ENCODE results near the gene TBX21.
A peak's percentile ranks its signal among the peaks of the same experiment; 100 is the strongest.

TBX21 gene

GRCh38 chr17:47684535-47685193 lies 48.4 kb upstream of the TBX21 start:
- Histone ChIP-seq H3K4me1 (ENCODE audit: control insufficient read depth, insufficient read depth, low read length) (no peaks in the 10 kb centered on the region), H3K36me3 (ENCODE audit: control insufficient read depth in 2 of 2, insufficient read depth in 1 of 2, low read length in 2 of 2) (peaks cover 36 to 73% of the 10 kb centered on the region in 2 experiments), H3K27ac (ENCODE audit: extremely low read depth, low read depth, low read length) (no peak overlapping the region), H3K4me3 (ENCODE audit: low read depth, low read length) (no peak overlapping the region), H3K9me3 (ENCODE audit: control insufficient read depth, insufficient read depth, low read depth, low read length) (no peaks in the 10 kb centered on the region)
- CTCF ChIA-PET, result interaction anchor here (0.7 kb wide), 1 partner anchor 234 kb away, joined by 4 read pairs; no protein-coding TSS in a partner anchor
- TF ChIP-seq PRDM6 (tag by site-specific recombination; IDR thresholded peaks at IDR 0.05) (no peak), TCF7L2 (IDR thresholded peaks at IDR 0.05; ENCODE audit: borderline replicate concordance, low read depth, low read length) (no peak), PRDM10 (tag by site-specific recombination; IDR thresholded peaks at IDR 0.05) (peak; percentile 63), IKZF3 (tag by site-specific recombination; IDR thresholded peaks at IDR 0.05) (0 out of 2 replicates have a peak, but pooled peaks have one; percentile 7), OVOL3 (tag by site-specific recombination; IDR thresholded peaks at IDR 0.05) (no peak), MZF1 (tag by site-specific recombination; IDR thresholded peaks at IDR 0.05; ENCODE audit: borderline replicate concordance) (no peak), ZNF621 (tag by site-specific recombination; IDR thresholded peaks at IDR 0.05) (no peak), ZNF184 (tag by site-specific recombination; IDR thresholded peaks at IDR 0.05) (no peak), ZNF704 (tag by site-specific recombination; IDR thresholded peaks at IDR 0.05) (no peak), ZNF585B (tag by site-specific recombination; IDR thresholded peaks at IDR 0.05) (no peak)
- POLR2A ChIA-PET, result interaction anchor here (0.7 to 1.1 kb wide), 3 partner anchors 8 to 21 kb away, joined by 3 to 5 read pairs (median 4); no protein-coding TSS in a partner anchor

GRCh38 chr17:47685556-47686275 lies 47.3 kb upstream of the TBX21 start:
- Histone ChIP-seq H3K27ac (ENCODE audit: extremely low read depth, low read depth, low read length) (no peak overlapping the region), H3K4me3 (ENCODE audit: low read depth, low read length) (no peak overlapping the region), H3K4me1 (ENCODE audit: control insufficient read depth, insufficient read depth, low read length) (no peaks in the 10 kb centered on the region), H3K36me3 (ENCODE audit: control insufficient read depth in 2 of 2, insufficient read depth in 1 of 2, low read length in 2 of 2) (peaks cover 26 to 62% of the 10 kb centered on the region in 2 experiments), H3K9me3 (ENCODE audit: control insufficient read depth, insufficient read depth, low read depth, low read length) (no peaks in the 10 kb centered on the region)
- ChIA-PET CTCF (interaction anchor here (0.6 to 2.6 kb wide), 3 partner anchors 21 to 334 kb away, joined by 3 to 20 read pairs (median 4); no protein-coding TSS in a partner anchor), POLR2A (no interaction called here)
- TF ChIP-seq ZNF404 (tag by site-specific recombination; IDR thresholded peaks at IDR 0.05), result no peak
- TF ChIP-seq ZNF629 (tag by site-specific recombination; IDR thresholded peaks at IDR 0.05), result no peak
- peak; percentile 84 for TF ChIP-seq PRDM1 (tag by site-specific recombination; IDR thresholded peaks at IDR 0.05)

- no peaks in the 10 kb centered on the region for H3K4me1 ChIP-seq (ENCODE audit: control insufficient read depth, insufficient read depth, low read length)
- H3K27ac ChIP-seq (ENCODE audit: extremely low read depth, low read depth, low read length), result no peak overlapping the region
- no peaks in the 10 kb centered on the region for H3K9me3 ChIP-seq (ENCODE audit: control insufficient read depth, insufficient read depth, low read depth, low read length)
- no peak overlapping the region for H3K4me3 ChIP-seq (ENCODE audit: low read depth, low read length)
- POLR2A ChIA-PET, result no interaction called here
- H3K36me3 ChIP-seq (ENCODE audit: control insufficient read depth in 2 of 2, insufficient read depth in 1 of 2, low read length in 2 of 2), result peaks cover 20 to 57% of the 10 kb centered on the region in 2 experiments
- CTCF ChIA-PET, result interaction anchor here (0.6 to 2.6 kb wide), 2 partner anchors 21 to 334 kb away, joined by 3 to 20 read pairs; no protein-coding TSS in a partner anchor
- no peak for TF ChIP-seq PRDM6 (tag by site-specific recombination; IDR thresholded peaks at IDR 0.05)
Measured at GRCh38 chr17:47686276-47686635, 46.8 kb upstream of the TBX21 start.

Data from HEK293 (cell line).